Vagina (tissue), 2 donors: ENCODE data around the gene IL1RAPL1.

Source experiments
- CTCF ChIP-seq, 3 experiments: fragments of 450-650 bp in 2 of 3; fragments of 200-600 bp in 1 of 3; sonication (generic) in 1 of 3; IDR thresholded peaks; one replicate each; pipeline ENCODE4 v1.5.1; 2017 to 2019; ENCODE audit warnings: antibody characterized with exemption in 3 of 3, mild to moderate bottlenecking in 2 of 3, moderate library complexity in 2 of 3
- POLR2A ChIP-seq, 2 donors: fragments of 450-650 bp; IDR thresholded peaks; one replicate each; pipeline ENCODE4 v1.6.1; 2017; ENCODE audit warnings: antibody characterized with exemption in 2 of 2, mild to moderate bottlenecking in 2 of 2, moderate library complexity in 2 of 2
- POLR2AphosphoS5 ChIP-seq, 2 donors: sonication (generic); formaldehyde crosslinking; IDR thresholded peaks; one replicate each; pipeline ENCODE4 v1.9.0; 2017; ENCODE audit warnings: antibody characterized with exemption in 2 of 2, mild to moderate bottlenecking in 2 of 2, low read depth in 1 of 2; ENCODE audit not compliant: insufficient read depth in 1 of 2

- no peak for TF ChIP-seq CTCF (IDR thresholded peaks at IDR 0.05)
- TF ChIP-seq POLR2AphosphoS5 (IDR thresholded peaks at IDR 0.05; ENCODE audit: insufficient read depth in 1 of 2, low read depth in 1 of 2): no peak
- TF ChIP-seq POLR2A (IDR thresholded peaks at IDR 0.05): no peak
Observed at GRCh38 chrX:29580560-29580959, 993.3 kb downstream of the IL1RAPL1 start.
